Loucy (cell line): ENCODE results near the gene SLC5A12.

ENCODE experiments used
- H2AFZ ChIP-seq: fragments of 200-600 bp; sonication (generic); 2 replicates; pipeline ENCODE4 v1.6.0; 2016; ENCODE audit warnings: antibody characterized with exemption, mild to moderate bottlenecking, low read length, moderate library complexity
- H3F3A ChIP-seq: fragments of 200-600 bp; 2 replicates; pipeline ENCODE4 v1.6.0; 2016; ENCODE audit warnings: antibody characterized with exemption, low read depth, mild to moderate bottlenecking
- H3K27me3 ChIP-seq: fragments of 200-600 bp; sonication (generic); 2 replicates; pipeline ENCODE4 v1.6.1; 2014; ENCODE audit warnings: low read length, mild to moderate bottlenecking; ENCODE audit not compliant: insufficient read depth, poor library complexity, severe bottlenecking
- H3K36me3 ChIP-seq: fragments of 200-600 bp; sonication (generic); 2 replicates; pipeline ENCODE4 v1.6.1; 2016; ENCODE audit warnings: low read length; ENCODE audit not compliant: insufficient read depth
- H3K4me1 ChIP-seq: fragments of 200-600 bp; sonication (generic); 2 replicates; pipeline ENCODE4 v1.5.1; 2014; ENCODE audit warnings: low read length, mild to moderate bottlenecking; ENCODE audit not compliant: insufficient read depth, poor library complexity, severe bottlenecking
- H3K4me2 ChIP-seq: fragments of 200-600 bp; sonication (generic); 2 replicates; pipeline ENCODE4 v1.6.0; 2014; ENCODE audit warnings: antibody characterized with exemption, low read length, low read depth, mild to moderate bottlenecking; ENCODE audit not compliant: poor library complexity, severe bottlenecking
- H3K4me3 ChIP-seq: fragments of 200-600 bp; sonication (generic); 2 replicates; pipeline ENCODE4 v1.5.1; 2014; ENCODE audit warnings: low read length, mild to moderate bottlenecking, mixed read lengths; ENCODE audit not compliant: poor library complexity, severe bottlenecking
- H3K79me2 ChIP-seq: fragments of 200-600 bp; sonication (generic); 2 replicates; pipeline ENCODE4 v1.6.1; 2014; ENCODE audit warnings: low read length; ENCODE audit not compliant: insufficient read depth
- H3K9ac ChIP-seq: fragments of 200-600 bp; sonication (generic); 2 replicates; pipeline ENCODE4 v1.6.0; 2014; ENCODE audit warnings: mild to moderate bottlenecking, low read depth, low read length, moderate library complexity; ENCODE audit not compliant: poor library complexity, severe bottlenecking
- H3K9me2 ChIP-seq: fragments of 200-600 bp; sonication (generic); replicated peaks from 2 replicates; pipeline ENCODE4 v1.6.1; 2016; ENCODE audit warnings: low read depth, low read length, mixed read lengths
- H3K9me3 ChIP-seq: fragments of 200-600 bp; sonication (generic); 2 replicates; pipeline ENCODE4 v1.6.1; 2014; ENCODE audit warnings: mild to moderate bottlenecking, antibody characterized with exemption, low read length, low read depth; ENCODE audit not compliant: insufficient read depth
- H4K20me1 ChIP-seq: fragments of 200-600 bp; sonication (generic); 2 replicates; pipeline ENCODE4 v1.6.0; 2014; ENCODE audit warnings: antibody characterized with exemption, low read length, mild to moderate bottlenecking; ENCODE audit not compliant: insufficient read depth, poor library complexity, severe bottlenecking
- CTCF ChIP-seq: fragments of 200-600 bp; sonication (generic); conservative IDR thresholded peaks from 2 replicates; pipeline ENCODE4 v1.5.1; 2014; ENCODE audit warnings: mild to moderate bottlenecking, antibody characterized with exemption, low read length
- EZH2phosphoT487 ChIP-seq: fragments of 200-600 bp; IDR thresholded peaks from 2 replicates; pipeline ENCODE4 v1.6.1; 2018; ENCODE audit warnings: antibody characterized with exemption, mild to moderate bottlenecking, moderate library complexity, borderline replicate concordance

Gene SLC5A12, protein sequence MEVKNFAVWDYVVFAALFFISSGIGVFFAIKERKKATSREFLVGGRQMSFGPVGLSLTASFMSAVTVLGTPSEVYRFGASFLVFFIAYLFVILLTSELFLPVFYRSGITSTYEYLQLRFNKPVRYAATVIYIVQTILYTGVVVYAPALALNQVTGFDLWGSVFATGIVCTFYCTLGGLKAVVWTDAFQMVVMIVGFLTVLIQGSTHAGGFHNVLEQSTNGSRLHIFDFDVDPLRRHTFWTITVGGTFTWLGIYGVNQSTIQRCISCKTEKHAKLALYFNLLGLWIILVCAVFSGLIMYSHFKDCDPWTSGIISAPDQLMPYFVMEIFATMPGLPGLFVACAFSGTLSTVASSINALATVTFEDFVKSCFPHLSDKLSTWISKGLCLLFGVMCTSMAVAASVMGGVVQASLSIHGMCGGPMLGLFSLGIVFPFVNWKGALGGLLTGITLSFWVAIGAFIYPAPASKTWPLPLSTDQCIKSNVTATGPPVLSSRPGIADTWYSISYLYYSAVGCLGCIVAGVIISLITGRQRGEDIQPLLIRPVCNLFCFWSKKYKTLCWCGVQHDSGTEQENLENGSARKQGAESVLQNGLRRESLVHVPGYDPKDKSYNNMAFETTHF

GRCh38 chr11:26721948-26722475 lies at the start of gene SLC5A12:
TSS of gene SLC5A12 (minus strand) at chr11:26722060. CDS start at chr11:26721714, 346 bp downstream.
- Histone ChIP-seq H3K4me1 (no peaks in the 10 kb centered on the region), H3F3A (no peaks in the 10 kb centered on the region), H2AFZ (no peak within 1 kb of the TSS), H3K9ac (no peak within 1 kb of the TSS), H3K4me3 (no peak within 1 kb of the TSS), H3K27me3 (no peaks in the 10 kb centered on the region), H3K9me2 (no peaks in the 10 kb centered on the region), H4K20me1 (no peaks in the 10 kb centered on the region), H3K79me2 (no peaks in the 10 kb centered on the region), H3K36me3 (no peaks in the 10 kb centered on the region), H3K9me3 (no peaks in the 10 kb centered on the region), H3K4me2 (no peak within 1 kb of the TSS)
- TF ChIP-seq EZH2phosphoT487: no peak
- no peak for TF ChIP-seq CTCF

DNA sequence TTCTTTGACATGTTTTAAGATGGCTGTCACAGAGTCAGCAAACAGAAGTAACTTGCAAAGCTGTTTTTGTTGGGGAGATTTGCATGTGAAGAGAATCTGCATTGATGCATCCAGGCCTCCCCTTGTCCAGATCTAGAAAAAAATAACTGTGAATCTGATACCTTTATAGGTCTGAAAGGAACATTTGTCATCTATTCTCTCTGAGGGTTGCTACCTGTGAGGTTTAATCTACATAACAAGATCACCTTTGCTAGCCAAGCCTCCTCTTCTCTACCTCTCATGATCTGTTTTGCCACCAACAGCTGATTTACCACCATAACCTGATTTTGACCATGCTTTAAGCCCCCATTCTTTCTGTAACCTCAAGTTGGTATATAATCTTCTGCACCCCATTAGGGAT lies 47.2 kb upstream of the SLC5A12 start:
- H3K4me2 ChIP-seq: no peak overlapping the region
- no peak overlapping the region for H2AFZ ChIP-seq
- no peak overlapping the region for H3K4me3 ChIP-seq
- no peaks in the 10 kb centered on the region for H3K9me2 ChIP-seq
- no peaks in the 10 kb centered on the region for H3K79me2 ChIP-seq
- no peaks in the 10 kb centered on the region for H4K20me1 ChIP-seq
- H3K27me3 ChIP-seq: no peaks in the 10 kb centered on the region
- H3F3A ChIP-seq: no peaks in the 10 kb centered on the region
- H3K9ac ChIP-seq: no peak overlapping the region
- H3K4me1 ChIP-seq: no peaks in the 10 kb centered on the region
- TF ChIP-seq CTCF: no peak
- TF ChIP-seq EZH2phosphoT487: no peak
- no peaks in the 10 kb centered on the region for H3K36me3 ChIP-seq
- no peaks in the 10 kb centered on the region for H3K9me3 ChIP-seq

DNA sequence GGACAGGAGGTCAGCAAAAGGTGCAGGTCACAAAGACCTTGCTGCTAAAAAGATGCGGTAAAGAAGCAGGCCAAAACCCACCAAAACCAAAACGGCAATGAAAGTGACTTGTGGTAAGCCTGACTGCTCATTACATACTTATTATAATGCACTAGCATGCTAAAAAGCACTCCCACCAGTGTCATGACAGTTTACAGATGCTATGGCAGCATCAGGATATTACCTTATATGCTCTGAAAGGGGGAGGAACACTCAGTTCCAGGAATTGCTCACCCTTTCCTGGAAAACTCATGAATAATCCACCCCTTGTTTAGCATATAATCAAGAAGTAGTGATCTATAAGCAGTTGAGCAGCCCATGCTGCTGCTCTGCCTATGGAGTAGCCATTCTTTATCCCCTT lies 45.2 kb upstream of the SLC5A12 start:
- no peaks in the 10 kb centered on the region for H4K20me1 ChIP-seq
- H3K27me3 ChIP-seq: no peaks in the 10 kb centered on the region
- no peak overlapping the region for H3K4me3 ChIP-seq
- H2AFZ ChIP-seq: no peak overlapping the region
- no peaks in the 10 kb centered on the region for H3K9me2 ChIP-seq
- TF ChIP-seq CTCF (no peak), EZH2phosphoT487 (no peak)
- no peaks in the 10 kb centered on the region for H3K79me2 ChIP-seq
- H3K4me1 ChIP-seq: no peaks in the 10 kb centered on the region
- no peaks in the 10 kb centered on the region for H3K36me3 ChIP-seq
- H3K4me2 ChIP-seq: no peak overlapping the region
- no peak overlapping the region for H3K9ac ChIP-seq
- H3F3A ChIP-seq: no peaks in the 10 kb centered on the region
- no peaks in the 10 kb centered on the region for H3K9me3 ChIP-seq
